ENCODE measurements around the gene BHLHE41. TPM values are rescaled to one million over a fixed set of nuclear protein-coding genes. Genes with fewer than 3 reads are reported as not detected.

Gene BHLHE41
- total and polyA plus RNA-seq, 2 experiments from 2014 or later, result 0.24 to 0.46 TPM

GRCh38 chr12:26162905-26163304 is 38.1 kb upstream of the BHLHE41 start:
- peaks cover 3% of the 10 kb centered on the region for H3K27me3 ChIP-seq
- no peak overlapping the region for H3K4me3 ChIP-seq
- no peaks in the 10 kb centered on the region for H3K9me3 ChIP-seq (ENCODE audit: low read depth)
- no peak overlapping the region for H3K27ac ChIP-seq
- no peaks in the 10 kb centered on the region for H3K4me1 ChIP-seq (ENCODE audit: low read depth)
- no peak for TF ChIP-seq CTCF (IDR thresholded peaks at IDR 0.05; ENCODE audit: low read depth, low read length)
- DNase-seq (ENCODE audit: low read depth in 1 of 2, low spot score in 1 of 2), result no peak
- no peaks in the 10 kb centered on the region for H3K36me3 ChIP-seq

- Histone ChIP-seq H3K4me1 (ENCODE audit: low read depth) (no peaks in the 10 kb centered on the region), H3K36me3 (no peaks in the 10 kb centered on the region), H3K27ac (no peak overlapping the region), H3K4me3 (no peak overlapping the region), H3K9me3 (ENCODE audit: low read depth) (no peaks in the 10 kb centered on the region), H3K27me3 (peaks cover 3% of the 10 kb centered on the region)
- TF ChIP-seq CTCF (IDR thresholded peaks at IDR 0.05; ENCODE audit: low read depth, low read length), result no peak
- no peak for DNase-seq (ENCODE audit: low read depth in 1 of 2, low spot score in 1 of 2)
Measured at GRCh38 chr12:26162174-26162573, 37.3 kb upstream of the BHLHE41 start.

- no peak overlapping the region for H3K27ac ChIP-seq
- H3K27me3 ChIP-seq, result peaks cover 3% of the 10 kb centered on the region
- H3K4me1 ChIP-seq (ENCODE audit: low read depth), result peaks cover 5% of the 10 kb centered on the region
- H3K36me3 ChIP-seq, result no peaks in the 10 kb centered on the region
- no peak overlapping the region for H3K4me3 ChIP-seq
- no peak for DNase-seq (ENCODE audit: low read depth in 1 of 2, low spot score in 1 of 2)
- no peak for TF ChIP-seq CTCF (IDR thresholded peaks at IDR 0.05; ENCODE audit: low read depth, low read length)
- H3K9me3 ChIP-seq (ENCODE audit: low read depth), result no peaks in the 10 kb centered on the region
Measured at GRCh38 chr12:26158078-26158764, 33.4 kb upstream of the BHLHE41 start.

- no peak overlapping the region for H3K27ac ChIP-seq
- H3K4me3 ChIP-seq, result no peak overlapping the region
- H3K36me3 ChIP-seq, result no peaks in the 10 kb centered on the region
- H3K4me1 ChIP-seq (ENCODE audit: low read depth), result peaks cover 6% of the 10 kb centered on the region
- no peaks in the 10 kb centered on the region for H3K9me3 ChIP-seq (ENCODE audit: low read depth)
- no peak for TF ChIP-seq CTCF (IDR thresholded peaks at IDR 0.05; ENCODE audit: low read depth, low read length)
- peaks cover 3% of the 10 kb centered on the region for H3K27me3 ChIP-seq
- DNase-seq (ENCODE audit: low read depth in 1 of 2, low spot score in 1 of 2), result no peak
Measured at GRCh38 chr12:26157001-26157400, 32.2 kb upstream of the BHLHE41 start.

- Histone ChIP-seq H3K36me3 (no peaks in the 10 kb centered on the region), H3K4me1 (ENCODE audit: low read depth) (peaks cover 6% of the 10 kb centered on the region), H3K4me3 (no peak overlapping the region), H3K9me3 (ENCODE audit: low read depth) (no peaks in the 10 kb centered on the region), H3K27me3 (peaks cover 3% of the 10 kb centered on the region), H3K27ac (no peak overlapping the region)
- TF ChIP-seq CTCF (IDR thresholded peaks at IDR 0.05; ENCODE audit: low read depth, low read length), result no peak
- DNase-seq (ENCODE audit: low read depth in 1 of 2, low spot score in 1 of 2), result no peak
Measured at GRCh38 chr12:26156201-26156871, 31.5 kb upstream of the BHLHE41 start.

Measured in cardiac muscle cell (in vitro differentiated cells and primary cell).